ENCODE data around the gene FUCA2. TPM values are rescaled to one million over a fixed set of nuclear protein-coding genes. Genes with fewer than 3 reads are reported as not detected.

The FUCA2 gene
- total RNA-seq, 1 experiment from 2014 or later, result 72.1 TPM

DNA sequence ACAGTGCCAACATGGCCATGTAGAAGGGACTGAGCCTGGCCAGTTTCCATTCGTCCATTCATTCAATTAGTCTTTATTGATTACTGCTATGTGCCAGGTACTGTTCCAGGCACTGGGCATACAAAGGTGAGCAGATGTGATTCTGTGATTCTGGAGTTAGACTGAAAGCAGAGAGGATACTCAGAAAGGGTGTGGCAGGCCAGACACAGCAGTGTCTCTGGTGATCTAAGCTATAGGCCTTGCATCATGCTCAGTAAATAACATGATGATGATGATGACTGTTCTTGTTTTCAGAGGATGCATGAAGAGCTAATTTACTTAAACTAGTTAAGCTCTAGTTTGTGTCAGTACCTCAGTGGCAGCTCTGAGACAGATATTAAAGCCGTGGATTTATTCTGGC lies 31.4 kb upstream of the FUCA2 start:
- Mint-ChIP-seq H3K4me1 (peaks cover 25% of the 10 kb centered on the region in 2 experiments), H3K4me3 (no peak overlapping the region)

More for the DNA sequence above, 31.4 kb upstream of the FUCA2 start:
- H3K79me2 ChIP-seq (ENCODE audit: insufficient read depth, low read length), result no peaks in the 10 kb centered on the region
- H3K36me3 Mint-ChIP-seq (ENCODE audit: insufficient read depth in 1 of 3, low read depth in 3 of 3), result no peaks in the 10 kb centered on the region; a peak in 1 of 7 replicates
- no CpG with 5 or more reads among the region's 2 CpGs for WGBS (ENCODE audit: extremely low coverage, insufficient read length, low lambda C conversion rate)
- no peak for DNase-seq
- no peaks in the 10 kb centered on the region for H3K9me3 Mint-ChIP-seq
- H4K20me1 ChIP-seq (ENCODE audit: control insufficient read depth, insufficient read depth, insufficient read length), result no peaks in the 10 kb centered on the region
- TF ChIP-seq, protein P1, sequence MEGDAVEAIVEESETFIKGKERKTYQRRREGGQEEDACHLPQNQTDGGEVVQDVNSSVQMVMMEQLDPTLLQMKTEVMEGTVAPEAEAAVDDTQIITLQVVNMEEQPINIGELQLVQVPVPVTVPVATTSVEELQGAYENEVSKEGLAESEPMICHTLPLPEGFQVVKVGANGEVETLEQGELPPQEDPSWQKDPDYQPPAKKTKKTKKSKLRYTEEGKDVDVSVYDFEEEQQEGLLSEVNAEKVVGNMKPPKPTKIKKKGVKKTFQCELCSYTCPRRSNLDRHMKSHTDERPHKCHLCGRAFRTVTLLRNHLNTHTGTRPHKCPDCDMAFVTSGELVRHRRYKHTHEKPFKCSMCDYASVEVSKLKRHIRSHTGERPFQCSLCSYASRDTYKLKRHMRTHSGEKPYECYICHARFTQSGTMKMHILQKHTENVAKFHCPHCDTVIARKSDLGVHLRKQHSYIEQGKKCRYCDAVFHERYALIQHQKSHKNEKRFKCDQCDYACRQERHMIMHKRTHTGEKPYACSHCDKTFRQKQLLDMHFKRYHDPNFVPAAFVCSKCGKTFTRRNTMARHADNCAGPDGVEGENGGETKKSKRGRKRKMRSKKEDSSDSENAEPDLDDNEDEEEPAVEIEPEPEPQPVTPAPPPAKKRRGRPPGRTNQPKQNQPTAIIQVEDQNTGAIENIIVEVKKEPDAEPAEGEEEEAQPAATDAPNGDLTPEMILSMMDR (conservative IDR thresholded peaks at IDR 0.05), result no peak
- no peak overlapping the region for H2BK120ac ChIP-seq (ENCODE audit: low read depth, low read length, poor library complexity, severe bottlenecking)
- H3K18ac ChIP-seq (ENCODE audit: insufficient read length, low read depth, low read length), result no peak overlapping the region
- no peak overlapping the region for H3K56ac ChIP-seq (ENCODE audit: insufficient read length, low read depth, low read length)
- H3K4me2 ChIP-seq (ENCODE audit: insufficient read depth, insufficient read length, low read length), result no peak overlapping the region
- no peak overlapping the region for H3K27ac Mint-ChIP-seq
- H3T11ph ChIP-seq (ENCODE audit: low read length), result no peak overlapping the region
- no peaks in the 10 kb centered on the region for H3K23me2 ChIP-seq (ENCODE audit: insufficient read length, low read depth, low read length, poor library complexity, severe bottlenecking)
- H3K9ac ChIP-seq (ENCODE audit: extremely low read depth, insufficient read length, low read length), result no peak overlapping the region
- H4K5ac ChIP-seq (ENCODE audit: insufficient read length, low read depth, low read length), result no peak overlapping the region
- H3K27me3 ChIP-seq (ENCODE audit: insufficient read depth, low read length), result no peaks in the 10 kb centered on the region; the same call in 1 of the 2 replicates
- H2BK12ac ChIP-seq (ENCODE audit: insufficient read length, low read depth, low read length), result no peak overlapping the region
- peaks cover 23% of the 10 kb centered on the region for H3K27me3 Mint-ChIP-seq (ENCODE audit: low read depth)
- H3K9me3 ChIP-seq (ENCODE audit: control insufficient read depth, low read depth, low read length), result no peaks in the 10 kb centered on the region
- no peak overlapping the region for H3K14ac ChIP-seq (ENCODE audit: insufficient read depth, low read length)
- no peak overlapping the region for H4K8ac ChIP-seq (replicated peaks; ENCODE audit: insufficient read length, low read depth, low read length)
- H2BK15ac ChIP-seq (ENCODE audit: low read depth, low read length), result no peak overlapping the region
- H2BK5ac ChIP-seq (ENCODE audit: insufficient read length, low read length), result no peak overlapping the region
- H2AFZ ChIP-seq (ENCODE audit: low read length), result no peak overlapping the region
- H4K91ac ChIP-seq (ENCODE audit: insufficient read length, low read depth, low read length), result no peak overlapping the region
- no peak overlapping the region for H2AK5ac ChIP-seq (ENCODE audit: insufficient read length, low read length)
- H3K27ac ChIP-seq (ENCODE audit: insufficient read length, low read depth, low read length), result no peak overlapping the region
- H3K4me1 ChIP-seq (ENCODE audit: insufficient read depth, low read length), result peaks cover 4% of the 10 kb centered on the region; the same call in 1 of the 2 replicates
- no peak overlapping the region for H3K23ac ChIP-seq (ENCODE audit: insufficient read length, low read depth, low read length)
- H3K4ac ChIP-seq (ENCODE audit: low read depth, low read length), result no peak overlapping the region
- no peak overlapping the region for H2BK20ac ChIP-seq (ENCODE audit: low read depth, low read length, poor library complexity, severe bottlenecking)
- H3K79me1 ChIP-seq (ENCODE audit: insufficient read depth, low read depth, low read length, poor library complexity, severe bottlenecking), result no peaks in the 10 kb centered on the region
